Osteoblast (primary cell): ENCODE data around the gene CCDC106. TPM values are rescaled to one million over a fixed set of nuclear protein-coding genes. Genes with fewer than 3 reads are reported as not detected.

Experiments used
- DNase-seq: peaks from one replicate; pipeline ENCODE4 v3.0.0; 2011; ENCODE audit warnings: low spot score, mixed read lengths; ENCODE audit not compliant: insufficient read length; ENCODE audit errors: missing footprints
- H2AFZ ChIP-seq: 2 replicates; pipeline ENCODE4 v1.6.0; 2011; ENCODE audit warnings: mild to moderate bottlenecking, low read length
- H3K27ac ChIP-seq: 2 replicates; pipeline ENCODE4 v1.5.1; 2011; ENCODE audit warnings: mild to moderate bottlenecking, low read depth, low read length, moderate library complexity
- H3K27me3 ChIP-seq: 2 replicates; pipeline ENCODE4 v1.6.0; 2012; ENCODE audit warnings: mild to moderate bottlenecking, control low read depth, inconsistent platforms, low read length, moderate library complexity; ENCODE audit not compliant: insufficient read depth
- H3K36me3 ChIP-seq: 2 replicates; pipeline ENCODE4 v1.5.1; 2011; ENCODE audit warnings: mild to moderate bottlenecking, low read length, control low read depth, moderate library complexity; ENCODE audit not compliant: insufficient read depth
- H3K4me1 ChIP-seq: 2 replicates; pipeline ENCODE4 v1.5.1; 2011; ENCODE audit warnings: mild to moderate bottlenecking, low read length, control low read depth, moderate library complexity; ENCODE audit not compliant: insufficient read depth
- H3K4me2 ChIP-seq: 2 replicates; pipeline ENCODE4 v1.6.0; 2011; ENCODE audit warnings: mild to moderate bottlenecking, low read length; ENCODE audit not compliant: insufficient read depth
- H3K4me3 ChIP-seq: fragments of 200-600 bp; sonication (generic); 3 replicates; pipeline ENCODE4 v1.5.1; 2012; ENCODE audit warnings: mild to moderate bottlenecking, low read length, inconsistent platforms; ENCODE audit not compliant: insufficient read depth
- H3K79me2 ChIP-seq: 2 replicates; pipeline ENCODE4 v1.6.0; 2012; ENCODE audit warnings: mild to moderate bottlenecking, low read length, control low read depth, inconsistent platforms; ENCODE audit not compliant: insufficient read depth
- H3K9me3 ChIP-seq: 2 replicates; pipeline ENCODE4 v1.5.1; 2011; ENCODE audit warnings: low read depth, low read length, control low read depth
- H4K20me1 ChIP-seq: 2 replicates; pipeline ENCODE4 v1.6.0; 2012; ENCODE audit warnings: mild to moderate bottlenecking, low read length, control low read depth; ENCODE audit not compliant: insufficient read depth
- total RNA-seq: library from RNA; depleted of rRNA; stranded (reverse); fragments of >200 nt; gene quantifications from 2 replicates; pipeline ENCODE4 v1.2.3, GENCODE V29; 2012
- TF ChIP-seq, protein P1 (sequence below): IDR thresholded peaks from 2 replicates; pipeline ENCODE4 v1.5.1; 2011; ENCODE audit warnings: mild to moderate bottlenecking, low read depth, low read length, moderate library complexity; ENCODE audit errors: extremely low read depth

CCDC106 gene
- total RNA-seq, 1 donor = 10.5 TPM

DNA sequence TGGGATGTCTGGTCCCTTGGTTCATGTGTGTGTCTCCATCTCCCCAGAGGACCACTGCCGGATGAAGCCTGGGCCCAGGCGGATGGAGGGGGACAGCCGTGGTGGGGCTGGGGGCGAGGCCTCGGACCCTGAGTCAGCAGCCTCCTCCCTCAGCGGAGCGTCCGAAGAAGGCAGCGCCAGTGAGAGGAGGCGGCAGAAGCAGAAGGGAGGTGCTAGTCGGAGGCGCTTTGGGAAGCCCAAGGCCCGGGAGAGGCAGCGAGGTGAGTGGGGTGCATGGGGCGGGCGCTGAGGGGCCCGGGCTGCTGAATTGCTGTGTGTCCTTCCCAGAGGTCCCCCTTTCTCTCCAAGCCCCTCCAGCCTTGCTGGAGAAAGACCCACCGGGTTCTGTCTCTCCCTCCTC is 3.2 kb downstream of the CCDC106 start:
- Histone ChIP-seq H3K9me3 (no peaks in the 10 kb centered on the region), H3K79me2 (peaks cover 20% of the 10 kb centered on the region), H3K4me3 (no peak overlapping the region), H4K20me1 (peaks cover 11% of the 10 kb centered on the region), H3K27ac (no peak overlapping the region), H2AFZ (no peak overlapping the region), H3K36me3 (no peaks in the 10 kb centered on the region), H3K4me1 (peaks cover 19% of the 10 kb centered on the region), H3K4me2 (no peak overlapping the region), H3K27me3 (no peaks in the 10 kb centered on the region)
- TF ChIP-seq, protein P1, sequence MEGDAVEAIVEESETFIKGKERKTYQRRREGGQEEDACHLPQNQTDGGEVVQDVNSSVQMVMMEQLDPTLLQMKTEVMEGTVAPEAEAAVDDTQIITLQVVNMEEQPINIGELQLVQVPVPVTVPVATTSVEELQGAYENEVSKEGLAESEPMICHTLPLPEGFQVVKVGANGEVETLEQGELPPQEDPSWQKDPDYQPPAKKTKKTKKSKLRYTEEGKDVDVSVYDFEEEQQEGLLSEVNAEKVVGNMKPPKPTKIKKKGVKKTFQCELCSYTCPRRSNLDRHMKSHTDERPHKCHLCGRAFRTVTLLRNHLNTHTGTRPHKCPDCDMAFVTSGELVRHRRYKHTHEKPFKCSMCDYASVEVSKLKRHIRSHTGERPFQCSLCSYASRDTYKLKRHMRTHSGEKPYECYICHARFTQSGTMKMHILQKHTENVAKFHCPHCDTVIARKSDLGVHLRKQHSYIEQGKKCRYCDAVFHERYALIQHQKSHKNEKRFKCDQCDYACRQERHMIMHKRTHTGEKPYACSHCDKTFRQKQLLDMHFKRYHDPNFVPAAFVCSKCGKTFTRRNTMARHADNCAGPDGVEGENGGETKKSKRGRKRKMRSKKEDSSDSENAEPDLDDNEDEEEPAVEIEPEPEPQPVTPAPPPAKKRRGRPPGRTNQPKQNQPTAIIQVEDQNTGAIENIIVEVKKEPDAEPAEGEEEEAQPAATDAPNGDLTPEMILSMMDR = no peak
- DNase-seq = peak; percentile 6

DNA sequence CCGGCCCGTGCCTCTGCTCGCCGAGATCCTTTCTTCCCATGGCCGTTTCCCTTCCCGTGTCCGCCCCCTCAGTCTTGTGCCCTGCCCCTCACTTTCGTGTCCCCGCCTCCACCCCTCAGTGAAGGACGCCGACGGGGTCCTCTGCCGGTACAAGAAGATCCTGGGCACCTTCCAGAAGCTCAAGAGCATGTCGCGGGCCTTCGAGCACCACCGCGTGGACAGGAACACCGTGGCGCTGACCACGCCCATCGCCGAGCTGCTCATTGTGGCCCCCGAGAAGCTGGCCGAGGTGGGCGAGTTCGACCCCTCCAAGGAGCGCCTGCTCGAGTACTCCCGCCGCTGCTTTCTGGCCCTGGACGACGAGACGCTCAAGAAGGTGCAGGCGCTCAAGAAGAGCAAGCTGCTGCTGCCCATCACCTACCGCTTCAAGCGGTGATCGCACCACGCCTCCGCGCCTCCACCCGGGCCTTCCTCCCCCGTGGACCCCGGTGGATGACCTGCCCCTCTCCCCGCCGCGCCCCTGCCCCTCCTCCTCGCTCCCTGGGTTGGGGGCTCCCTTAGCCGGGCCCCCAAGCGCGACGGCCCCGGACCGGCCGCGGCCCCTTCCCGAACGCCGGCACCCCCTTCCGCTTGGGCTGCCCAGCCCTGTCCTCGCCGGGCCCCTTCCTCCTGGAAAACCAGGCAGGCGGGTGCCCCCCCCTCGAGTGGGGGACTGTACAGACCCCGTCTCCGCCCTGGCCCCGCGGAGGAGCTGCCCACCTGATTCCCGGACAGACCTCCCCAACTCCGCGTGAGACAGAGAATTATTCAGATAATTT is 4.5 kb downstream of the CCDC106 start:
- TF ChIP-seq, protein P1 = no peak
- no peak overlapping the region for H3K4me2 ChIP-seq
- peaks cover 24% of the 10 kb centered on the region for H4K20me1 ChIP-seq
- no peak overlapping the region for H3K4me3 ChIP-seq
- H3K27me3 ChIP-seq = no peaks in the 10 kb centered on the region
- H3K9me3 ChIP-seq = no peaks in the 10 kb centered on the region
- peak; percentile 52 for DNase-seq
- H3K79me2 ChIP-seq = peaks cover 28% of the 10 kb centered on the region
- no peaks in the 10 kb centered on the region for H3K36me3 ChIP-seq
- no peak overlapping the region for H2AFZ ChIP-seq
- peaks cover 27% of the 10 kb centered on the region for H3K4me1 ChIP-seq
- no peak overlapping the region for H3K27ac ChIP-seq

DNA sequence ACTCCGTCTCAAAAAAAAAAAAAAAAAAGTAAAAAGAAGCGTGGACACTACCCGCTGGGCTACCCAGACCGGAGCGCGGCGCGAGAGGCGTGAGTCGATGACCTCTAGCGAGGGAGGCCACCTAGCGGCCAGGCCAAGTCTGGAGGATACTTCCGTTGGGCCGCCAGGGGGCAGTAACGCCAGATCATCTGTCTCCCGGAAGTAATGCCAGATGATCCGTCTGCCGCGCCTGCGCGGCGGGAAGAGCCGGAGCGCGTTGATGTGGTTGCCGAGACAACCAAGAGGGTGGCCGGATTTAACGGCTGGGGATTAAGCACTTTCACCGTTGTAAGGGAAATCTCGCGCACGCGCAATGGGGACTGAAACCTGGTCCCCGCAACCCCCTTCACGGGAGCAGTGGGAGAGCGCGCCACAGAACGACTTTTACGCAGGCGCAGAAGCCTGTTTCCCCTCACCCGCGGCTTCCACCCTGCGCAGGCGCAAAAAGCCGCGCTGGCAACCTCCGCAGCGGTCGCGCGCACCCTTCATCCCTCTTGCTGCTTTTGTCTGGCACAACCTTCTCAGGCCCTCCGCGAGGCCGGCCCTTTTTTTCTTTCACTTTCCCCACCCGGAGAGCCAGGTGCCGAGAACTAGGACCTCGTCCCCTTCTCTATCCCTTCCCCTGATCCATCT is 5.8 kb downstream of the CCDC106 start:
- Histone ChIP-seq H4K20me1 (peaks cover 36% of the 10 kb centered on the region), H3K4me1 (peaks cover 31% of the 10 kb centered on the region), H3K4me2 (peak overlapping the region; percentile 90), H3K4me3 (peak overlapping the region; percentile 97), H3K36me3 (no peaks in the 10 kb centered on the region), H3K27me3 (no peaks in the 10 kb centered on the region), H3K27ac (peak overlapping the region; percentile 97), H3K9me3 (no peaks in the 10 kb centered on the region), H2AFZ (peak overlapping the region; percentile 56), H3K79me2 (peaks cover 38% of the 10 kb centered on the region)
- TF ChIP-seq, protein P1 = peak; percentile 100
- peak; percentile 100 for DNase-seq

DNA sequence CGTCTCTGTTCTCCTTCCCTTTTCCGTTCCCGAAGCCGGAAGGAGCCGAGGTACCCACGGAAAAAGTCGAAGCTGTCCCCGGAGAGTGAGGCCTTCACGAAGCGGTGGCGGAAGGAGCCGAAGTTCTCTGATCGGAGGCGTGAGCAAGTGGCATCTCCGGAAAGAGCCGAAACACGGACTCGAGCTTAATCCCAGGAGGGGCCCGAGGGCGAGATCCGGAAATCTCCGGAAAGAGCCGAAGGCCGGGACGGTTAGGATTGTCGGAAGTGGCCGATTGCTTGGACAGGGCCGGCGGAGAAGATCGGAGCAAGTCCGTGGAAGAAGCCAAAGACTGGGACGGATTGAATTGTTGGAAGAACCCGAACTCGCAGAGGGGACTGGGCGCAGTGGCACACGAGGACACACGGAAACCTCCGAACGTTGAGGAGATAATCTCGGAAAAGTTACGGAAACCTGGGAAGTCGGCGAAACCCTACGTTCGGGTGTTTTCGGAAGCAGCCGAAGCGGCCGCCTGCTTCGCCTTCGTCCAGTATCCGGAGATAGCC is 6.4 kb downstream of the CCDC106 start:
- H2AFZ ChIP-seq = peak overlapping the region; percentile 91
- H3K4me1 ChIP-seq = peaks cover 30% of the 10 kb centered on the region

More for the DNA sequence above, 6.4 kb downstream of the CCDC106 start:
- peaks cover 44% of the 10 kb centered on the region for H3K79me2 ChIP-seq
- H3K27me3 ChIP-seq = no peaks in the 10 kb centered on the region
- H3K36me3 ChIP-seq = no peaks in the 10 kb centered on the region
- peak overlapping the region; percentile 97 for H3K27ac ChIP-seq
- peak; percentile 99 for DNase-seq
- no peaks in the 10 kb centered on the region for H3K9me3 ChIP-seq
- peak overlapping the region; percentile 97 for H3K4me3 ChIP-seq
- TF ChIP-seq, protein P1 = no peak
- H4K20me1 ChIP-seq = peaks cover 42% of the 10 kb centered on the region
- peak overlapping the region; percentile 90 for H3K4me2 ChIP-seq
